Naive thymus-derived CD4-positive, alpha-beta T cell (primary cell): ENCODE measurements around the gene UBB. TPM values are rescaled to one million over a fixed set of nuclear protein-coding genes. Genes with fewer than 3 reads are reported as not detected.
A peak's percentile ranks its signal among the peaks of the same experiment; 100 is the strongest.

Experiments
- ATAC-seq: fragments of 150-1000 bp; cut with Tn5 transposase; 2 replicates; pipeline ENCODE4 v1.10.0; 2021; ENCODE audit warnings: mild to moderate bottlenecking, moderate library complexity
- CTCF ChIA-PET: fragments of 350-600 bp; sonication (Branson Sonifier 250); formaldehyde crosslinking; loops from one replicate; lab custom pipeline; 2021; ENCODE audit warnings: antibody characterized with exemption; lab: Charles Lee
- POLR2A ChIA-PET: fragments of 350-600 bp; sonication (Branson Sonifier 250); formaldehyde crosslinking; loops from one replicate; lab custom pipeline; 2021; ENCODE audit warnings: antibody characterized with exemption, inconsistent platforms; lab: Charles Lee
- DNase-seq, 9 donors: peaks; one replicate each; pipeline versions ENCODE4 v3.0.0 to v3.0.0-alpha.2; 2020 to 2022; ENCODE audit warnings: mixed read lengths in 1 of 9
- H3K27ac ChIP-seq: one replicate; pipeline ENCODE4 v1.7.0; 2013; ENCODE audit warnings: mild to moderate bottlenecking, low read depth, low read length, moderate library complexity
- H3K27me3 ChIP-seq, 2 donors: one replicate each; pipeline ENCODE4 v1.7.0; 2013; ENCODE audit warnings: low read length in 2 of 2, mild to moderate bottlenecking in 2 of 2, moderate library complexity in 2 of 2; ENCODE audit not compliant: control insufficient read depth in 2 of 2, insufficient read depth in 2 of 2
- H3K36me3 ChIP-seq, 3 experiments: 1 replicate in 2 of 3; 2 replicates in 1 of 3; pipeline ENCODE4 v1.7.0; 2013; ENCODE audit warnings: low read length in 3 of 3, mild to moderate bottlenecking in 3 of 3, moderate library complexity in 1 of 3; ENCODE audit not compliant: insufficient read depth in 3 of 3, control insufficient read depth in 2 of 3
- H3K4me1 ChIP-seq, 2 donors: one replicate each; pipeline ENCODE4 v1.7.0; 2013; ENCODE audit warnings: low read length in 2 of 2, mild to moderate bottlenecking in 2 of 2, moderate library complexity in 1 of 2; ENCODE audit not compliant: control insufficient read depth in 2 of 2, insufficient read depth in 2 of 2
- H3K4me3 ChIP-seq: 2 replicates; pipeline ENCODE4 v1.7.0; 2013; ENCODE audit warnings: mild to moderate bottlenecking, low read length
- H3K9me3 ChIP-seq, 3 experiments: 1 replicate in 2 of 3; 2 replicates in 1 of 3; pipeline ENCODE4 v1.7.0; 2013; ENCODE audit warnings: low read length in 3 of 3; ENCODE audit not compliant: control insufficient read depth in 2 of 3
- H3K27ac Mint-ChIP-seq, 9 donors: one replicate each; pipeline ENCODE4 v1.8.0; 2020 to 2022; ENCODE audit warnings: mixed read lengths in 9 of 9, mild to moderate bottlenecking in 8 of 9, moderate library complexity in 5 of 9, inconsistent platforms in 2 of 9
- H3K27me3 Mint-ChIP-seq, 5 donors: one replicate each; pipeline ENCODE4 v1.8.0; 2021 to 2022; ENCODE audit warnings: mixed read lengths in 5 of 5, mild to moderate bottlenecking in 1 of 5
- H3K36me3 Mint-ChIP-seq, 5 donors: one replicate each; pipeline ENCODE4 v1.8.0; 2020 to 2022; ENCODE audit warnings: mixed read lengths in 5 of 5, mild to moderate bottlenecking in 3 of 5, inconsistent platforms in 1 of 5
- H3K4me1 Mint-ChIP-seq, 7 donors: one replicate each; pipeline ENCODE4 v1.8.0; 2020 to 2022; ENCODE audit warnings: mixed read lengths in 7 of 7, mild to moderate bottlenecking in 3 of 7, inconsistent platforms in 1 of 7
- H3K4me3 Mint-ChIP-seq, 10 donors: one replicate each; pipeline ENCODE4 v1.8.0; 2020 to 2022; ENCODE audit warnings: mild to moderate bottlenecking in 10 of 10, mixed read lengths in 10 of 10, moderate library complexity in 6 of 10, inconsistent platforms in 2 of 10
- H3K9me3 Mint-ChIP-seq, 11 donors: one replicate each; pipeline ENCODE4 v1.8.0; 2020 to 2022; ENCODE audit warnings: mixed read lengths in 11 of 11, mild to moderate bottlenecking in 4 of 11, inconsistent platforms in 1 of 11, moderate library complexity in 1 of 11
- intact Hi-C, 2 donors: fragments of 100-400 bp; cut with micrococcal nuclease; formaldehyde crosslinking; loops; one replicate each; pipeline ENCODE4 v1.15.1; 2023
- polyA plus RNA-seq, 2 donors: library from polyadenylated mRNA; unstranded; fragments of 300-500 nt; fragmentation: Illumina TruSeq; gene quantifications; one replicate each; pipeline ENCODE4 v1.2.3, GENCODE V29; 2021
- total RNA-seq, 6 experiments: library from RNA in 5 of 6; stranded (reverse) in 5 of 6; gene quantifications; 1 replicate in 5 of 6; 2 replicates in 1 of 6; pipeline ENCODE4 v1.2.3 and lab custom pipeline; 2021 to 2026

UBB gene
- total and polyA plus RNA-seq, 7 experiments from 2014 or later = 537 to 1,950 (median 810) TPM

- Histone ChIP-seq H3K36me3 (peaks cover 0 to 8% (median 3%) of the 10 kb centered on the region in 3 experiments), H3K27ac (no peak overlapping the region), H3K4me3 (no peak overlapping the region), H3K9me3 (no peaks in the 10 kb centered on the region), H3K27me3 (no peaks in the 10 kb centered on the region), H3K4me1 (peaks cover 6 to 13% of the 10 kb centered on the region in 2 donors)
- H3K4me3 Mint-ChIP-seq = peak overlapping the region in 3 of 10 donors; percentile 14 to 35 (median 29)
- peaks cover 0 to 17% (median 0%) of the 10 kb centered on the region in 11 donors for H3K9me3 Mint-ChIP-seq
- CTCF ChIA-PET = interaction anchor here (0.6 to 1.3 kb wide), 2 partner anchors 12 to 37 kb away, joined by 3 to 4 read pairs; partner anchors contain the start of gene TRPV2
- intact Hi-C loops = no loop called here
- DNase-seq (no peak), ATAC-seq (no peak)
- peaks cover 0 to 5% (median 0%) of the 10 kb centered on the region in 5 donors for H3K27me3 Mint-ChIP-seq
- peak overlapping the region in 5 of 9 donors; percentile 21 to 59 (median 45) for H3K27ac Mint-ChIP-seq
- H3K4me1 Mint-ChIP-seq = peaks cover 21 to 33% (median 29%) of the 10 kb centered on the region in 7 donors
- peaks cover 0 to 28% (median 23%) of the 10 kb centered on the region in 5 donors for H3K36me3 Mint-ChIP-seq
- POLR2A ChIA-PET = interaction anchor here (0.7 to 1.3 kb wide), 5 partner anchors 8 to 60 kb away, joined by 3 to 6 read pairs (median 4); partner anchors contain the start of gene TRPV2
Measured at GRCh38 chr17:16378636-16379282, 2.1 kb upstream of the UBB start.

GRCh38 chr17:16379654-16380053, 1.2 kb upstream of the UBB start:
- Mint-ChIP-seq H3K9me3 (peaks cover 0 to 17% (median 0%) of the 10 kb centered on the region in 11 donors), H3K4me1 (peaks cover 22 to 42% (median 38%) of the 10 kb centered on the region in 7 donors), H3K27ac (no peak overlapping the region), H3K36me3 (peaks cover 0 to 33% (median 28%) of the 10 kb centered on the region in 5 donors), H3K27me3 (peaks cover 0 to 5% (median 0%) of the 10 kb centered on the region in 5 donors), H3K4me3 (no peak overlapping the region)
- intact Hi-C loops = loop anchor here in 1 of 2 donors (1.0 to 2.0 kb wide), 4 partner anchors 27 to 274 kb away; partner anchors contain the start of genes CENPV, NCOR1 and ZNF624
- H3K4me1 ChIP-seq = peaks cover 6 to 13% of the 10 kb centered on the region in 2 donors
- no peak for DNase-seq
- no peak for ATAC-seq
- H3K27me3 ChIP-seq = no peaks in the 10 kb centered on the region
- H3K4me3 ChIP-seq = no peak overlapping the region
- ChIA-PET CTCF (interaction anchor here (1.2 to 1.3 kb wide), 2 partner anchors 35 to 36 kb away, joined by 4 read pairs; partner anchors contain the start of gene TRPV2), POLR2A (interaction anchor here (2.6 kb wide), 1 partner anchor 163 kb away, joined by 10 read pairs; the partner anchor contains the start of gene PIGL)
- no peak overlapping the region for H3K27ac ChIP-seq
- H3K36me3 ChIP-seq = peaks cover 0 to 12% (median 3%) of the 10 kb centered on the region in 3 experiments
- H3K9me3 ChIP-seq = no peaks in the 10 kb centered on the region

DNA sequence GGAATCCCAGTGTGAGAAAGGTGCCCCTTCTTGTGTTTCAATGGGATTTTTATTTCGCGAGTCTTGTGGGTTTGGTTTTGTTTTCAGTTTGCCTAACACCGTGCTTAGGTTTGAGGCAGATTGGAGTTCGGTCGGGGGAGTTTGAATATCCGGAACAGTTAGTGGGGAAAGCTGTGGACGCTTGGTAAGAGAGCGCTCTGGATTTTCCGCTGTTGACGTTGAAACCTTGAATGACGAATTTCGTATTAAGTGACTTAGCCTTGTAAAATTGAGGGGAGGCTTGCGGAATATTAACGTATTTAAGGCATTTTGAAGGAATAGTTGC, 567 bp downstream of the UBB start:
- Histone ChIP-seq H3K27me3 (no peaks in the 10 kb centered on the region), H3K9me3 (no peaks in the 10 kb centered on the region), H3K4me1 (peaks cover 6 to 13% of the 10 kb centered on the region in 2 donors), H3K36me3 (peaks cover 0 to 12% (median 3%) of the 10 kb centered on the region in 3 experiments), H3K27ac (peak overlapping the region; percentile 86), H3K4me3 (peak overlapping the region; percentile 66)
- Mint-ChIP-seq H3K4me3 (peak overlapping the region; percentile 85 to 99 (median 95)), H3K27me3 (peaks cover 0 to 5% (median 0%) of the 10 kb centered on the region in 5 donors), H3K27ac (peak overlapping the region; percentile 93 to 100 (median 97)), H3K36me3 (peaks cover 0 to 33% (median 28%) of the 10 kb centered on the region in 5 donors), H3K4me1 (peaks cover 22 to 50% (median 39%) of the 10 kb centered on the region in 7 donors), H3K9me3 (peaks cover 0 to 17% (median 0%) of the 10 kb centered on the region in 11 donors)
- intact Hi-C loops = loop anchor here (1.0 to 2.0 kb wide), 7 partner anchors 29 to 208 kb away; partner anchors contain the start of genes TRPV2 (in 2 of the 2), CENPV (in 1 of the 2) and NCOR1 (in 1 of the 2)
- POLR2A ChIA-PET = interaction anchor here (0.7 to 2.9 kb wide), 14 partner anchors 17 to 856 kb away, joined by 3 to 36 read pairs (median 6); partner anchors contain the start of genes CENPV, FLCN, NCOR1 and PIGL
- CTCF ChIA-PET = interaction anchor here (0.7 to 1.1 kb wide), 2 partner anchors 28 to 203 kb away, joined by 3 to 7 read pairs; partner anchors contain the start of gene CENPV
- peak in 1 of 9 donors; percentile 50 for DNase-seq
- ATAC-seq = peak; percentile 7

GRCh38 chr17:16383216-16383615, 2.3 kb downstream of the UBB start:
- Mint-ChIP-seq H3K9me3 (peaks cover 0 to 17% (median 0%) of the 10 kb centered on the region in 11 donors), H3K4me1 (peaks cover 22 to 60% (median 49%) of the 10 kb centered on the region in 7 donors), H3K27ac (peak overlapping the region in 7 of 9 donors; percentile 34 to 88 (median 65)), H3K36me3 (peaks cover 0 to 33% (median 28%) of the 10 kb centered on the region in 5 donors), H3K4me3 (peak overlapping the region in 9 of 10 donors; percentile 9 to 99 (median 58)), H3K27me3 (peaks cover 0 to 13% (median 0%) of the 10 kb centered on the region in 5 donors)
- no peak for ATAC-seq
- no peak overlapping the region for H3K4me3 ChIP-seq
- no peak overlapping the region for H3K27ac ChIP-seq
- peaks cover 0 to 12% (median 3%) of the 10 kb centered on the region in 3 experiments for H3K36me3 ChIP-seq
- POLR2A ChIA-PET = interaction anchor here (0.9 to 1.2 kb wide), 3 partner anchors 10 to 33 kb away, joined by 3 to 5 read pairs (median 4); partner anchors contain the start of gene TRPV2
- peaks cover 6 to 13% of the 10 kb centered on the region in 2 donors for H3K4me1 ChIP-seq
- no peaks in the 10 kb centered on the region for H3K27me3 ChIP-seq
- CTCF ChIA-PET = interaction anchor here (0.6 to 1.9 kb wide), 3 partner anchors 13 to 170 kb away, joined by 3 to 6 read pairs (median 5); partner anchors contain the start of gene TRPV2
- intact Hi-C loops = no loop called here
- no peaks in the 10 kb centered on the region for H3K9me3 ChIP-seq
- no peak for DNase-seq

DNA sequence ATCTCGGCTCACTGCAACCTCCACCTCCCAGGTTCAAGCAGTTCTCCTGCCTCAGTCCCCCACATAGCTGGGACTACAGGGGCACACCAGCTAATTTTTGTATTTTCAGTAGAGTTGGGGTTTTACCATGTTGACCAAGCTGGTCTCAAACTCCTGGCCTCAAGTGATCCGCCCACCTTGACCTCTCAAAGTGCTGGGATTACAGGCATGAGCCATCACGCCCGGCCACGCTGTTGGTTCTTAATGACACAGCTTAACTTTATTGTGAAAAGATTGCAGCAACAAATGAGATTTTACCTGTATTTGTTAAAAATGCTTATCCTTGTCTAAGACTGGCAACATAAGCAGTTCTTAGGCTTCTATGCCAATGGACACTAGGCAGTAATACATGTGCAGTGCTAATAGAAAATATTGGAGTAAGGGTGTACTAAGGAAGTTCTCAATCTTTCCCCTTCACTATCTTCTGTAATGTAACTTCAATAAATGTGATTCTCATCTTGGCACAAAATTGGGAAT, 2.9 kb downstream of the UBB start:
- Histone ChIP-seq H3K9me3 (no peaks in the 10 kb centered on the region), H3K36me3 (peaks cover 0 to 12% (median 3%) of the 10 kb centered on the region in 3 experiments), H3K27me3 (no peaks in the 10 kb centered on the region), H3K27ac (no peak overlapping the region), H3K4me1 (peaks cover 6 to 13% of the 10 kb centered on the region in 2 donors), H3K4me3 (no peak overlapping the region)
- ChIA-PET POLR2A (interaction anchor here (1.1 kb wide), 1 partner anchor 9 kb away, joined by 3 read pairs; no protein-coding TSS in a partner anchor), CTCF (interaction anchor here (1.0 to 1.9 kb wide), 2 partner anchors 14 to 32 kb away, joined by 5 to 6 read pairs; partner anchors contain the start of gene TRPV2)
- ATAC-seq = no peak
- H3K36me3 Mint-ChIP-seq = peaks cover 0 to 33% (median 28%) of the 10 kb centered on the region in 5 donors
- H3K9me3 Mint-ChIP-seq = peaks cover 0 to 17% (median 0%) of the 10 kb centered on the region in 11 donors
- intact Hi-C loops = no loop called here
- H3K4me1 Mint-ChIP-seq = peaks cover 22 to 60% (median 49%) of the 10 kb centered on the region in 7 donors
- no peak for DNase-seq
- H3K27me3 Mint-ChIP-seq = peaks cover 0 to 13% (median 0%) of the 10 kb centered on the region in 5 donors
- peak overlapping the region in 7 of 9 donors; percentile 14 to 84 (median 51) for H3K27ac Mint-ChIP-seq
- H3K4me3 Mint-ChIP-seq = peak overlapping the region in 9 of 10 donors; percentile 9 to 85 (median 47)
